Measurements from ENCODE around the gene PHYKPL. TPM values are rescaled to one million over a fixed set of nuclear protein-coding genes. Genes with fewer than 3 reads are reported as not detected.

PHYKPL gene
- total RNA-seq, 2 experiments from 2014 or later = 67.2 to 68.4 TPM

GRCh38 chr5:178210686-178211085 lies 21.9 kb downstream of the PHYKPL start:
- Mint-ChIP-seq H3K27ac (no peak overlapping the region), H3K27me3 (no peaks in the 10 kb centered on the region), H3K4me3 (no peak overlapping the region), H3K4me1 (peaks cover 30% of the 10 kb centered on the region), H3K36me3 (ENCODE audit: low read depth) (peaks cover 75% of the 10 kb centered on the region), H3K9me3 (ENCODE audit: low read depth) (no peaks in the 10 kb centered on the region)
- ChIA-PET CTCF (no interaction called here), POLR2A (interaction anchor here (0.8 kb wide), 1 partner anchor 20 kb away, joined by 3 read pairs; no protein-coding TSS in a partner anchor)
- no peak for DNase-seq
- intact Hi-C loops (cut with DNase I, micrococcal nuclease) = no loop called here
- no peak for ATAC-seq

GRCh38 chr5:178210073-178210535 lies 22.5 kb downstream of the PHYKPL start:
- Mint-ChIP-seq H3K27me3 (no peaks in the 10 kb centered on the region), H3K4me1 (peaks cover 32% of the 10 kb centered on the region), H3K27ac (peak overlapping the region; percentile 29), H3K9me3 (ENCODE audit: low read depth) (no peaks in the 10 kb centered on the region), H3K4me3 (no peak overlapping the region), H3K36me3 (ENCODE audit: low read depth) (peaks cover 79% of the 10 kb centered on the region)
- CTCF ChIA-PET = no interaction called here
- POLR2A ChIA-PET = no interaction called here
- ATAC-seq = no peak
- intact Hi-C loops (cut with DNase I, micrococcal nuclease) = no loop called here
- DNase-seq = no peak

GRCh38 chr5:178209334-178210072 lies 23.1 kb downstream of the PHYKPL start:
- intact Hi-C loops (cut with DNase I, micrococcal nuclease) = loop anchor here in 1 of 2 experiments (5.0 to 10.0 kb wide), 4 partner anchors 615 to 1413 kb away; partner anchors contain the start of genes HNRNPH1, PRELID1, RAB24 and TMED9
- peak overlapping the region; percentile 29 for H3K27ac Mint-ChIP-seq
- ChIA-PET POLR2A (no interaction called here), CTCF (interaction anchor here (0.7 kb wide), 1 partner anchor 388 kb away, joined by 3 read pairs; no protein-coding TSS in a partner anchor)
- H3K9me3 Mint-ChIP-seq (ENCODE audit: low read depth) = no peaks in the 10 kb centered on the region
- H3K4me3 Mint-ChIP-seq = no peak overlapping the region
- peaks cover 32% of the 10 kb centered on the region for H3K4me1 Mint-ChIP-seq
- peaks cover 75% of the 10 kb centered on the region for H3K36me3 Mint-ChIP-seq (ENCODE audit: low read depth)
- H3K27me3 Mint-ChIP-seq = no peaks in the 10 kb centered on the region
- no peak for DNase-seq
- no peak for ATAC-seq

GRCh38 chr5:178208540-178209227 lies 23.9 kb downstream of the PHYKPL start:
- no peaks in the 10 kb centered on the region for H3K9me3 Mint-ChIP-seq (ENCODE audit: low read depth)
- POLR2A ChIA-PET = no interaction called here
- H3K4me3 Mint-ChIP-seq = no peak overlapping the region
- H3K27me3 Mint-ChIP-seq = no peaks in the 10 kb centered on the region
- H3K36me3 Mint-ChIP-seq (ENCODE audit: low read depth) = peaks cover 78% of the 10 kb centered on the region
- intact Hi-C loops (cut with DNase I, micrococcal nuclease) = loop anchor here in 1 of 2 experiments (5.0 to 10.0 kb wide), 4 partner anchors 614 to 1414 kb away; partner anchors contain the start of genes HNRNPH1, PRELID1, RAB24 and TMED9
- CTCF ChIA-PET = interaction anchor here (0.7 kb wide), 1 partner anchor 388 kb away, joined by 3 read pairs; no protein-coding TSS in a partner anchor
- H3K4me1 Mint-ChIP-seq = peaks cover 34% of the 10 kb centered on the region
- no peak overlapping the region for H3K27ac Mint-ChIP-seq
- no peak for DNase-seq
- ATAC-seq = no peak

DNA sequence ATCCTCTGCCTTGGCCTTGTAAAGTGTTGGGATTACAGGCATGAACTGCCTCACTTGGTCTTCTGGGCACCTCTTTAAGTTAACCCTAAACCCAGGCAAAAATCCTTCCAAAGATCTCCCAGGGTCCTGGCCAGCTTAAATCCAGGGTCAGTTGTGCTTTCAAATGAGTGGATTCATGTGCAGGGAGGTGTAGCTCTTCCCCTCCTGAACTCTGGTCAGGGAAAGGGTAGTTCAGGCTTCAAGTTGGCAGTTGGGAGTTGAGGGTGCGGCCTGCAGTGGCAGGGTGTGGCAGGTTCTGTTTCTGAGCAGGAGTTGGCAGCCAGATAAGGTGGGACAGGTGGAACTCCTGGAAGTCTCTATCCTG lies 24.7 kb downstream of the PHYKPL start:
- ChIA-PET POLR2A (interaction anchor here (0.8 to 1.1 kb wide), 3 partner anchors 9 to 30 kb away, joined by 3 to 5 read pairs (median 4); no protein-coding TSS in a partner anchor), CTCF (interaction anchor here (1.6 kb wide), 1 partner anchor 12 kb away, joined by 4 read pairs; no protein-coding TSS in a partner anchor)
- H3K27ac Mint-ChIP-seq = peak overlapping the region; percentile 63
- H3K4me1 Mint-ChIP-seq = peaks cover 34% of the 10 kb centered on the region
- no peak for DNase-seq
- H3K36me3 Mint-ChIP-seq (ENCODE audit: low read depth) = peaks cover 73% of the 10 kb centered on the region
- ATAC-seq = no peak
- no peaks in the 10 kb centered on the region for H3K27me3 Mint-ChIP-seq
- intact Hi-C loops (cut with DNase I, micrococcal nuclease) = loop anchor here in 1 of 2 experiments (5.0 to 10.0 kb wide), 4 partner anchors 613 to 1414 kb away; partner anchors contain the start of genes HNRNPH1, PRELID1, RAB24 and TMED9
- no peaks in the 10 kb centered on the region for H3K9me3 Mint-ChIP-seq (ENCODE audit: low read depth)
- H3K4me3 Mint-ChIP-seq = peak overlapping the region; percentile 82

GRCh38 chr5:178207183-178207916 lies 25.3 kb downstream of the PHYKPL start:
- DNase-seq = no peak
- ChIA-PET POLR2A (interaction anchor here (0.8 to 1.1 kb wide), 3 partner anchors 9 to 31 kb away, joined by 3 to 5 read pairs (median 4); no protein-coding TSS in a partner anchor), CTCF (interaction anchor here (1.4 to 1.8 kb wide), 3 partner anchors 9 to 28 kb away, joined by 3 to 9 read pairs (median 4); no protein-coding TSS in a partner anchor)
- no peaks in the 10 kb centered on the region for H3K27me3 Mint-ChIP-seq
- H3K4me1 Mint-ChIP-seq = peaks cover 34% of the 10 kb centered on the region
- peak overlapping the region; percentile 91 for H3K27ac Mint-ChIP-seq
- ATAC-seq = no peak
- H3K4me3 Mint-ChIP-seq = peak overlapping the region; percentile 82
- intact Hi-C loops (cut with DNase I, micrococcal nuclease) = loop anchor here in 1 of 2 experiments (5.0 to 10.0 kb wide), 4 partner anchors 613 to 1415 kb away; partner anchors contain the start of genes HNRNPH1, PRELID1, RAB24 and TMED9
- peaks cover 69% of the 10 kb centered on the region for H3K36me3 Mint-ChIP-seq (ENCODE audit: low read depth)
- H3K9me3 Mint-ChIP-seq (ENCODE audit: low read depth) = no peaks in the 10 kb centered on the region

- ATAC-seq (no peak), DNase-seq (no peak)
- Mint-ChIP-seq H3K4me3 (peak overlapping the region; percentile 82), H3K27ac (peak overlapping the region; percentile 91), H3K36me3 (ENCODE audit: low read depth) (peaks cover 63% of the 10 kb centered on the region), H3K4me1 (peaks cover 34% of the 10 kb centered on the region), H3K9me3 (ENCODE audit: low read depth) (no peaks in the 10 kb centered on the region), H3K27me3 (no peaks in the 10 kb centered on the region)
- intact Hi-C loops (cut with DNase I, micrococcal nuclease) = loop anchor here in 1 of 2 experiments (5.0 to 10.0 kb wide), 4 partner anchors 612 to 1416 kb away; partner anchors contain the start of genes HNRNPH1, PRELID1, RAB24 and TMED9
- ChIA-PET POLR2A (interaction anchor here (0.5 to 1.1 kb wide), 2 partner anchors 10 to 1879 kb away, joined by 5 to 6 read pairs; no protein-coding TSS in a partner anchor), CTCF (interaction anchor here (1.0 to 1.8 kb wide), 4 partner anchors 10 to 29 kb away, joined by 3 to 9 read pairs (median 4); no protein-coding TSS in a partner anchor)
These were observed 26.2 kb downstream of the PHYKPL start for GRCh38 chr5:178206166-178207101.

GRCh38 chr5:178205749-178206047 lies 26.9 kb downstream of the PHYKPL start:
- H3K4me3 Mint-ChIP-seq = peak overlapping the region; percentile 82
- POLR2A ChIA-PET = interaction anchor here (0.5 kb wide), 1 partner anchor 1880 kb away, joined by 6 read pairs; no protein-coding TSS in a partner anchor
- H3K27me3 Mint-ChIP-seq = no peaks in the 10 kb centered on the region
- H3K36me3 Mint-ChIP-seq (ENCODE audit: low read depth) = peaks cover 57% of the 10 kb centered on the region
- intact Hi-C loops (cut with DNase I, micrococcal nuclease) = loop anchor here in 1 of 2 experiments (1.0 to 10.0 kb wide), 5 partner anchors 75 to 1417 kb away; partner anchors contain the start of genes HNRNPH1, PRELID1, RAB24 and TMED9
- no peaks in the 10 kb centered on the region for H3K9me3 Mint-ChIP-seq (ENCODE audit: low read depth)
- H3K27ac Mint-ChIP-seq = peak overlapping the region; percentile 91
- DNase-seq = no peak
- H3K4me1 Mint-ChIP-seq = peaks cover 34% of the 10 kb centered on the region
- no peak for ATAC-seq
- CTCF ChIA-PET = interaction anchor here (1.0 to 1.8 kb wide), 2 partner anchors 11 to 29 kb away, joined by 3 to 9 read pairs; no protein-coding TSS in a partner anchor

GRCh38 chr5:178204935-178205748 lies 27.5 kb downstream of the PHYKPL start:
- peak overlapping the region; percentile 82 for H3K4me3 Mint-ChIP-seq
- ChIA-PET POLR2A (interaction anchor here (0.6 to 1.5 kb wide), 10 partner anchors 8 to 1683 kb away, joined by 3 to 15 read pairs (median 4); partner anchors contain the start of genes NHP2 and PHYKPL), CTCF (interaction anchor here (1.0 kb wide), 1 partner anchor 30 kb away, joined by 3 read pairs; no protein-coding TSS in a partner anchor)
- peaks cover 52% of the 10 kb centered on the region for H3K36me3 Mint-ChIP-seq (ENCODE audit: low read depth)
- intact Hi-C loops (cut with DNase I, micrococcal nuclease) = loop anchor here in 1 of 2 experiments (1.0 to 10.0 kb wide), 11 partner anchors 27 to 1417 kb away; partner anchors contain the start of genes CLK4, HNRNPH1, N4BP3 and NHP2
- H3K27ac Mint-ChIP-seq = peak overlapping the region; percentile 91
- DNase-seq (peak; percentile 88), ATAC-seq (peak; percentile 55)
- no peaks in the 10 kb centered on the region for H3K9me3 Mint-ChIP-seq (ENCODE audit: low read depth)
- H3K4me1 Mint-ChIP-seq = peaks cover 34% of the 10 kb centered on the region
- no peaks in the 10 kb centered on the region for H3K27me3 Mint-ChIP-seq

Data from activated CD4-positive, alpha-beta T cell treated with anti-CD3 and anti-CD28 coated beads for 36 hours (primary cell).